CD4-positive, alpha-beta T cell (primary cell): Measurements from ENCODE around the gene ARPP21. TPM values are rescaled to one million over a fixed set of nuclear protein-coding genes. Genes with fewer than 3 reads are reported as not detected.

Experiments used
- ATAC-seq: fragments of 200-7000 bp; cut with Tn5 transposase; one replicate; pipeline ENCODE4 v1.10.0; 2022; ENCODE audit warnings: mild to moderate bottlenecking; ENCODE audit not compliant: poor library complexity
- CTCF ChIA-PET: fragments of 350-600 bp; sonication (Branson Sonifier 250); formaldehyde crosslinking; loops from one replicate; lab custom pipeline; 2021; ENCODE audit warnings: antibody characterized with exemption, inconsistent platforms; lab: Charles Lee
- POLR2A ChIA-PET: fragments of 350-600 bp; sonication (Branson Sonifier 250); formaldehyde crosslinking; loops from one replicate; lab custom pipeline; 2021; ENCODE audit warnings: antibody characterized with exemption, inconsistent platforms; lab: Charles Lee
- DNase-seq, 14 experiments: peaks; one replicate each; pipeline ENCODE4 v3.0.0-alpha.2; 2013 to 2020; ENCODE audit warnings: mixed read lengths in 2 of 14
- H3K27ac ChIP-seq, 2 donors: one replicate each; pipeline versions ENCODE4 v1.5.1 to v1.7.0; 2013; ENCODE audit warnings: low read length in 2 of 2, low read depth in 1 of 2, mild to moderate bottlenecking in 1 of 2
- H3K27me3 ChIP-seq, 2 experiments: 1 replicate in 1 of 2; 2 replicates in 1 of 2; pipeline versions ENCODE4 v1.6.1 to v1.7.0; 2013; ENCODE audit warnings: low read length in 2 of 2, control low read depth in 1 of 2, mild to moderate bottlenecking in 1 of 2, moderate library complexity in 1 of 2; ENCODE audit not compliant: insufficient read depth in 2 of 2, control insufficient read depth in 1 of 2
- H3K36me3 ChIP-seq: one replicate; pipeline ENCODE4 v1.6.1; 2013; ENCODE audit warnings: low read length, control low read depth; ENCODE audit not compliant: insufficient read depth
- H3K4me1 ChIP-seq: one replicate; pipeline ENCODE4 v1.6.1; 2013; ENCODE audit warnings: low read length, control low read depth; ENCODE audit not compliant: insufficient read depth
- H3K4me3 ChIP-seq: one replicate; pipeline ENCODE4 v1.5.1; 2013; ENCODE audit warnings: mild to moderate bottlenecking, low read length, moderate library complexity
- H3K9me3 ChIP-seq, 2 experiments: 1 replicate in 1 of 2; 2 replicates in 1 of 2; pipeline versions ENCODE4 v1.6.1 to v1.7.0; 2013; ENCODE audit warnings: low read length in 2 of 2, mild to moderate bottlenecking in 2 of 2, control low read depth in 1 of 2, moderate library complexity in 1 of 2; ENCODE audit not compliant: control insufficient read depth in 1 of 2, insufficient read depth in 1 of 2
- H3K27ac Mint-ChIP-seq: one replicate; pipeline ENCODE4 v1.8.0; 2020; ENCODE audit warnings: mixed read lengths
- H3K27me3 Mint-ChIP-seq: one replicate; pipeline ENCODE4 v1.8.0; 2021; ENCODE audit warnings: mixed read lengths
- H3K36me3 Mint-ChIP-seq: one replicate; pipeline ENCODE4 v1.8.0; 2021; ENCODE audit warnings: low read depth, mixed read lengths
- H3K4me1 Mint-ChIP-seq: one replicate; pipeline ENCODE4 v1.8.0; 2021; ENCODE audit warnings: low read depth, mixed read lengths
- H3K4me3 Mint-ChIP-seq: one replicate; pipeline ENCODE4 v1.8.0; 2020; ENCODE audit warnings: mild to moderate bottlenecking, mixed read lengths
- H3K9me3 Mint-ChIP-seq: one replicate; pipeline ENCODE4 v1.8.0; 2020; ENCODE audit warnings: mixed read lengths
- CTCF ChIP-seq: fragments of 200-600 bp; IDR thresholded peaks from one replicate; pipeline ENCODE4 v1.8.0; 2022; ENCODE audit warnings: antibody characterized with exemption, mild to moderate bottlenecking
- intact Hi-C, 2 experiments: fragments of 100-400 bp; cut with DNase I in 1 of 2; cut with micrococcal nuclease in 1 of 2; formaldehyde crosslinking; loops; one replicate each; pipeline versions ENCODE4 v1.15.1 to v1.9.0; 2023 to 2025; cut with DNase I, micrococcal nuclease
- total RNA-seq, 174 experiments: library from RNA in 2 of 174; stranded (reverse) in 2 of 174; gene quantifications; one replicate each; pipeline ENCODE4 v1.2.3 and lab custom pipeline; 2021 to 2026

Gene ARPP21
- total RNA-seq, 2 experiments from 2014 or later: not detected

- no peaks in the 10 kb centered on the region for H3K9me3 Mint-ChIP-seq
- CTCF ChIA-PET: no interaction called here
- no peak overlapping the region for H3K27ac Mint-ChIP-seq
- POLR2A ChIA-PET: no interaction called here
- Histone ChIP-seq H3K27ac (no peak overlapping the region), H3K4me1 (no peaks in the 10 kb centered on the region), H3K9me3 (peaks cover 0 to 3% of the 10 kb centered on the region in 2 experiments), H3K4me3 (no peak overlapping the region), H3K27me3 (no peaks in the 10 kb centered on the region), H3K36me3 (no peaks in the 10 kb centered on the region)
- H3K4me3 Mint-ChIP-seq: no peak overlapping the region
- H3K36me3 Mint-ChIP-seq: no peaks in the 10 kb centered on the region
- no peaks in the 10 kb centered on the region for H3K4me1 Mint-ChIP-seq
- no peak for DNase-seq
- H3K27me3 Mint-ChIP-seq: no peaks in the 10 kb centered on the region
- no peak for ATAC-seq
- TF ChIP-seq CTCF: no peak
- intact Hi-C loops: no loop called here
Measured at GRCh38 chr3:35723480-35724097, 84.3 kb downstream of the ARPP21 start.

- ChIA-PET CTCF (no interaction called here), POLR2A (no interaction called here)
- Histone ChIP-seq H3K9me3 (peaks cover 0 to 3% of the 10 kb centered on the region in 2 experiments), H3K27me3 (no peaks in the 10 kb centered on the region), H3K4me1 (no peaks in the 10 kb centered on the region), H3K36me3 (no peaks in the 10 kb centered on the region), H3K4me3 (no peak overlapping the region), H3K27ac (no peak overlapping the region)
- Mint-ChIP-seq H3K27me3 (no peaks in the 10 kb centered on the region), H3K36me3 (no peaks in the 10 kb centered on the region), H3K4me1 (no peaks in the 10 kb centered on the region), H3K4me3 (no peak overlapping the region), H3K9me3 (no peaks in the 10 kb centered on the region), H3K27ac (no peak overlapping the region)
- intact Hi-C loops: no loop called here
- ATAC-seq: no peak
- peak in 1 of 14 experiments; percentile 1 for DNase-seq
- TF ChIP-seq CTCF: no peak
Measured at GRCh38 chr3:35724106-35724505, 84.8 kb downstream of the ARPP21 start.

GRCh38 chr3:35727179-35727578, 87.9 kb downstream of the ARPP21 start:
- TF ChIP-seq CTCF: no peak

More at GRCh38 chr3:35727179-35727578, 87.9 kb downstream of the ARPP21 start:
- H3K27ac Mint-ChIP-seq: no peak overlapping the region
- Histone ChIP-seq H3K36me3 (no peaks in the 10 kb centered on the region), H3K27me3 (no peaks in the 10 kb centered on the region), H3K9me3 (no peaks in the 10 kb centered on the region), H3K27ac (no peak overlapping the region), H3K4me3 (no peak overlapping the region), H3K4me1 (no peaks in the 10 kb centered on the region)
- ChIA-PET POLR2A (no interaction called here), CTCF (no interaction called here)
- H3K4me1 Mint-ChIP-seq: no peaks in the 10 kb centered on the region
- H3K9me3 Mint-ChIP-seq: no peaks in the 10 kb centered on the region
- ATAC-seq: no peak
- no peak overlapping the region for H3K4me3 Mint-ChIP-seq
- H3K27me3 Mint-ChIP-seq: no peaks in the 10 kb centered on the region
- intact Hi-C loops: no loop called here
- H3K36me3 Mint-ChIP-seq: no peaks in the 10 kb centered on the region
- DNase-seq: no peak
